Measurements from ENCODE around the gene AP3S1.
"Not testable (repeated sequence)": the region's sequence is repeated elsewhere in the genome, so short reads cannot be mapped to it uniquely, and the experiment has no call there.

Gene AP3S1

GRCh38 chr5:115894342-115894741 is 52.6 kb downstream of the AP3S1 start:
- no peak for DNase-seq (ENCODE audit: extremely low read depth, low read depth)
- no peak for TF ChIP-seq CTCF (IDR thresholded peaks at IDR 0.05; ENCODE audit: low read depth, low read length)

- DNase-seq (ENCODE audit: extremely low read depth, low read depth), result no peak
- TF ChIP-seq CTCF (IDR thresholded peaks at IDR 0.05; ENCODE audit: low read depth, low read length), result no peak
Measured at GRCh38 chr5:115895821-115896220, 54.1 kb downstream of the AP3S1 start.

- no peak for TF ChIP-seq CTCF (IDR thresholded peaks at IDR 0.05; ENCODE audit: low read depth, low read length)
- no peak for DNase-seq (ENCODE audit: extremely low read depth, low read depth)
Measured at GRCh38 chr5:115898656-115899055, 56.9 kb downstream of the AP3S1 start.

GRCh38 chr5:115907177-115907576 is 65.4 kb downstream of the AP3S1 start:
- no peak for DNase-seq (ENCODE audit: extremely low read depth, low read depth)
- TF ChIP-seq CTCF (IDR thresholded peaks at IDR 0.05; ENCODE audit: low read depth, low read length), result no peak

GRCh38 chr5:115913623-115914400 is 72.1 kb downstream of the AP3S1 start:
- DNase-seq (ENCODE audit: extremely low read depth, low read depth), result not testable (repeated sequence)

GRCh38 chr5:115920171-115920725 is 78.5 kb downstream of the AP3S1 start:
- TF ChIP-seq CTCF (IDR thresholded peaks at IDR 0.05; ENCODE audit: low read depth, low read length), result no peak
- DNase-seq (ENCODE audit: extremely low read depth, low read depth), result no peak

GRCh38 chr5:115928578-115929407 is 87.1 kb downstream of the AP3S1 start:
- DNase-seq (ENCODE audit: extremely low read depth, low read depth), result not testable (repeated sequence)

- DNase-seq (ENCODE audit: extremely low read depth, low read depth), result not testable (repeated sequence)
Measured at GRCh38 chr5:115930171-115930570, 88.4 kb downstream of the AP3S1 start.
